GM12878 (cell line): ENCODE measurements around the gene PROX1. TPM values are rescaled to one million over a fixed set of nuclear protein-coding genes. Genes with fewer than 3 reads are reported as not detected.

Source experiments
- ATAC-seq: fragments of 200-7000 bp; cut with Tn5 transposase; 3 replicates; pipeline ENCODE4 v1.9.1; 2020; ENCODE audit warnings: mild to moderate bottlenecking, moderate library complexity
- BruUV-seq: library from RNA; stranded (reverse); fragments of 400-500 nt; replicated peaks from 2 replicates; lab custom pipeline; 2021; lab: Mats Ljungman, UMichigan
- CTCF ChIA-PET: fragments of 300-600 bp; sonication (Branson Sonifier 250); formaldehyde crosslinking; extraction: SDS; loops from one replicate; lab custom pipeline; 2021; ENCODE audit warnings: inconsistent platforms; lab: Yijun Ruan, JAX
- POLR2A ChIA-PET: fragments of 350-600 bp; formaldehyde crosslinking; extraction: SDS; loops from one replicate; lab custom pipeline; 2021; ENCODE audit warnings: inconsistent platforms; lab: Charles Lee
- RAD21 ChIA-PET: fragments of 300-600 bp; sonication (Branson Sonifier 250); formaldehyde crosslinking; loops from one replicate; lab custom pipeline; 2023; ENCODE audit warnings: antibody characterized with exemption; ENCODE audit not compliant: unreplicated experiment; lab: Charles Lee
- SMC1A ChIA-PET: fragments of 300-600 bp; sonication (Branson Sonifier 250); formaldehyde crosslinking; loops from one replicate; lab custom pipeline; 2023; ENCODE audit not compliant: unreplicated experiment, uncharacterized antibody; lab: Charles Lee
- DNase-seq: peaks from one replicate; pipeline ENCODE4 v3.0.0-alpha.2; 2011; ENCODE audit warnings: low read depth, low spot score
- FAIRE-seq: peaks from 3 replicates; lab custom pipeline; 2011; peaks lifted over from hg19 to GRCh38; lab: Jason Lieb, UNC
- H2AFZ ChIP-seq: 2 replicates; pipeline ENCODE4 v1.6.0; 2011; ENCODE audit warnings: low read depth, low read length, control low read depth; ENCODE audit not compliant: control insufficient read depth
- H3K27ac ChIP-seq: 2 replicates; pipeline ENCODE4 v1.5.1; 2011; ENCODE audit warnings: control low read depth; ENCODE audit not compliant: control insufficient read depth, insufficient read depth
- H3K27me3 ChIP-seq, 2 experiments: replicated peaks in 1 of 2; 2 replicates each; pipeline versions ENCODE4 v1.6.0 to v1.6.1; 2011; ENCODE audit warnings: low read length in 1 of 2; ENCODE audit not compliant: control insufficient read depth in 2 of 2, insufficient read depth in 2 of 2
- H3K36me3 ChIP-seq, 2 experiments: 2 replicates each; pipeline ENCODE4 v1.5.1; 2011; ENCODE audit warnings: low read length in 1 of 2; ENCODE audit not compliant: control insufficient read depth in 2 of 2, insufficient read depth in 2 of 2
- H3K4me1 ChIP-seq: 2 replicates; pipeline ENCODE4 v1.6.1; 2011; ENCODE audit warnings: mild to moderate bottlenecking, low read length, moderate library complexity, mixed read lengths; ENCODE audit not compliant: control insufficient read depth, insufficient read depth
- H3K4me2 ChIP-seq: 2 replicates; pipeline ENCODE4 v1.6.0; 2011; ENCODE audit warnings: control low read depth; ENCODE audit not compliant: control insufficient read depth, insufficient read depth
- H3K4me3 ChIP-seq: fragments of 200-600 bp; sonication (generic); 2 replicates; pipeline ENCODE4 v1.5.1; 2016
- H3K79me2 ChIP-seq: 2 replicates; pipeline ENCODE4 v1.6.0; 2011; ENCODE audit warnings: low read length; ENCODE audit not compliant: control insufficient read depth, insufficient read depth
- H3K9ac ChIP-seq: 2 replicates; pipeline ENCODE4 v1.8.0; 2011; ENCODE audit warnings: low read length, control low read depth, mixed read lengths; ENCODE audit not compliant: control insufficient read depth, insufficient read depth
- H3K9me3 ChIP-seq: replicated peaks from 3 replicates; pipeline ENCODE4 v1.5.1; 2011; ENCODE audit warnings: mild to moderate bottlenecking, low read length; ENCODE audit not compliant: control insufficient read depth, insufficient read depth
- H4K20me1 ChIP-seq: 2 replicates; pipeline ENCODE4 v1.6.0; 2011; ENCODE audit not compliant: control insufficient read depth, insufficient read depth
- CBFB ChIP-seq: IDR thresholded peaks from 2 replicates; pipeline ENCODE4 v1.6.1; 2016; ENCODE audit warnings: antibody characterized with exemption, low read depth
- EED ChIP-seq: sonication (generic); IDR thresholded peaks from 2 replicates; pipeline ENCODE4 v1.6.1; 2016; ENCODE audit warnings: antibody characterized with exemption, low read depth
- IRF4 ChIP-seq: IDR thresholded peaks from 2 replicates; pipeline ENCODE4 v1.6.1; 2011; ENCODE audit warnings: low read depth, low read length
- NFYA ChIP-seq: IDR thresholded peaks from 2 replicates; pipeline ENCODE4 v1.6.1; 2011; ENCODE audit warnings: low read depth, mild to moderate bottlenecking, low read length, improper control_type of control experiment, borderline replicate concordance
- SP1 ChIP-seq: IDR thresholded peaks from one replicate; pipeline ENCODE4 v1.6.1; 2011; ENCODE audit warnings: low read depth, low read length
- ZBED1 ChIP-seq: IDR thresholded peaks from 2 replicates; pipeline ENCODE4 v1.6.1; 2016; ENCODE audit warnings: borderline replicate concordance
- WGBS: methylation state at CpG from one replicate; pipeline ENCODE4 v1.1.6; 2016; ENCODE audit warnings: low lambda C conversion rate; ENCODE audit not compliant: insufficient replicate concordance, insufficient coverage; ENCODE audit errors: missing lambda C conversion rate; 5-methylcytosine and 5-hydroxymethylcytosine counted together
- in situ Hi-C: fragments of 300-500 bp; cut with MboI; formaldehyde crosslinking; loops from 9 replicates; pipeline ENCODE4 v1.14.3; 2018; ENCODE audit warnings: mixed read lengths
- intact Hi-C: fragments of 100-400 bp; cut with micrococcal nuclease; formaldehyde crosslinking; loops from one replicate; pipeline ENCODE4 v1.14.2; 2022; ENCODE audit not compliant: unreplicated experiment
- polyA plus RNA-seq, 11 experiments: library from polyadenylated mRNA; depleted of rRNA in 4 of 11; unstranded in 6 of 11; stranded (reverse) in 5 of 11; fragments of >200 nt; fragmentation: Nextera tagmentation in 4 of 11; fragmentation: Illumina TruSeq in 1 of 11; extraction: Ambion mirVana in 4 of 11; extraction: Trizol in 1 of 11; gene quantifications; 1 replicate in 1 of 11; 2 replicates in 10 of 11; pipeline versions ENCODE4 v1.2.1 to v1.2.3, GENCODE V29; 2011 to 2016; ENCODE audit warnings: inconsistent platforms in 2 of 11, missing spikeins in 2 of 11, low read depth in 1 of 11
- total RNA-seq, 4 experiments: library from RNA; depleted of rRNA in 3 of 4; stranded (reverse); fragments of >200 nt in 3 of 4; fragmentation: Illumina TruSeq in 1 of 4; extraction: Trizol in 1 of 4; gene quantifications; 2 replicates each; pipeline versions ENCODE4 v1.2.1 to v1.2.3, GENCODE V29; 2013 to 2021
- TF ChIP-seq, protein P1 (sequence below): IDR thresholded peaks from 2 replicates; pipeline ENCODE4 v1.6.1; 2012; ENCODE audit warnings: low read depth, low read length, improper control_type of control experiment
- TF ChIP-seq, protein P2 (sequence below): fragments of 150-350 bp; IDR thresholded peaks from 2 replicates; pipeline ENCODE4 v1.6.1; 2016; ENCODE audit warnings: low read depth, low read length
- TF ChIP-seq, protein P3 (sequence below): IDR thresholded peaks from 2 replicates; pipeline ENCODE4 v1.6.1; 2011; ENCODE audit warnings: mild to moderate bottlenecking, low read depth, low read length, moderate library complexity; ENCODE audit not compliant: insufficient replicate concordance
- TF ChIP-seq, protein P4 (sequence below): fragments of 450-650 bp; IDR thresholded peaks from 2 replicates; pipeline ENCODE4 v1.6.1; 2018; ENCODE audit warnings: mild to moderate bottlenecking, low read depth, moderate library complexity; ENCODE audit not compliant: partially characterized antibody
- TF ChIP-seq, protein P5 (sequence below): IDR thresholded peaks from 2 replicates; pipeline ENCODE4 v1.6.1; 2011; ENCODE audit warnings: low read depth, mild to moderate bottlenecking, low read length, moderate library complexity, borderline replicate concordance; ENCODE audit errors: extremely low read depth
- TF ChIP-seq, protein P6 (sequence below): IDR thresholded peaks from 2 replicates; pipeline ENCODE4 v1.6.1; 2012; ENCODE audit warnings: mild to moderate bottlenecking, low read depth, low read length

Gene PROX1
- total and polyA plus RNA-seq, 10 of the 15 experiments (the other 5 are each of a cell fraction or from before 2014, with no cell fraction given), result under 0.01 to 0.44 (median 0.03) TPM; not detected in 4

DNA sequence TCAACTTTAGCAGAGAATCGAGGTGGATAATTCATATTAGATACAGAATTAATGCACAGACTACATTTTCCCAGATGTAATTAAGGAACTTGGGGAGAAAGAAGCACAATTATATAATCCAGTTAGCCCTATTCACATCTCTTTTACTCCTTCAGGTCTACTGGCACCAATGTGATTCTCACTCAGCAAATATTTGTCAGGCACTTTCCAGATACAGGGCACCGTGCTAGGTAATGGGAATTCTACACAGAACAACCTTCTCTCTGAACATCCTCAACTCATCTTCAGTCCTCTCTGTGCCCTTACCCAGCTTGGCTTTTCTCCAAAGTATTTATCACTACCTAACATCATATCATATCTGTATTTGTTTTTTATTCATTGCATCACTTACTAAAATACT is 15.6 kb upstream of the PROX1 start:
- no TSS peak for BruUV-seq
- Histone ChIP-seq H3K4me2 (no peak overlapping the region), H3K79me2 (no peaks in the 10 kb centered on the region), H3K9ac (no peak overlapping the region), H3K36me3 (no peaks in the 10 kb centered on the region), H3K4me3 (no peak overlapping the region), H3K27me3 (no peaks in the 10 kb centered on the region), H4K20me1 (no peaks in the 10 kb centered on the region), H3K27ac (no peak overlapping the region), H3K9me3 (no peaks in the 10 kb centered on the region), H3K4me1 (no peaks in the 10 kb centered on the region), H2AFZ (no peak overlapping the region)
- DNase-seq, result no peak
- ChIA-PET POLR2A (no interaction called here), SMC1A (no interaction called here), RAD21 (no interaction called here), CTCF (no interaction called here)
- intact Hi-C loops (no loop called here), in situ Hi-C loops (no loop called here)
- ATAC-seq, result no peak
- no peak for FAIRE-seq
- 18% methylated on average over 2 of the region's 2 CpGs for WGBS
- TF ChIP-seq, protein P1, sequence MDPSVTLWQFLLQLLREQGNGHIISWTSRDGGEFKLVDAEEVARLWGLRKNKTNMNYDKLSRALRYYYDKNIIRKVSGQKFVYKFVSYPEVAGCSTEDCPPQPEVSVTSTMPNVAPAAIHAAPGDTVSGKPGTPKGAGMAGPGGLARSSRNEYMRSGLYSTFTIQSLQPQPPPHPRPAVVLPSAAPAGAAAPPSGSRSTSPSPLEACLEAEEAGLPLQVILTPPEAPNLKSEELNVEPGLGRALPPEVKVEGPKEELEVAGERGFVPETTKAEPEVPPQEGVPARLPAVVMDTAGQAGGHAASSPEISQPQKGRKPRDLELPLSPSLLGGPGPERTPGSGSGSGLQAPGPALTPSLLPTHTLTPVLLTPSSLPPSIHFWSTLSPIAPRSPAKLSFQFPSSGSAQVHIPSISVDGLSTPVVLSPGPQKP, result no peak
- TF ChIP-seq EED, result no peak
- no peak for TF ChIP-seq NFYA
- TF ChIP-seq, protein P2, sequence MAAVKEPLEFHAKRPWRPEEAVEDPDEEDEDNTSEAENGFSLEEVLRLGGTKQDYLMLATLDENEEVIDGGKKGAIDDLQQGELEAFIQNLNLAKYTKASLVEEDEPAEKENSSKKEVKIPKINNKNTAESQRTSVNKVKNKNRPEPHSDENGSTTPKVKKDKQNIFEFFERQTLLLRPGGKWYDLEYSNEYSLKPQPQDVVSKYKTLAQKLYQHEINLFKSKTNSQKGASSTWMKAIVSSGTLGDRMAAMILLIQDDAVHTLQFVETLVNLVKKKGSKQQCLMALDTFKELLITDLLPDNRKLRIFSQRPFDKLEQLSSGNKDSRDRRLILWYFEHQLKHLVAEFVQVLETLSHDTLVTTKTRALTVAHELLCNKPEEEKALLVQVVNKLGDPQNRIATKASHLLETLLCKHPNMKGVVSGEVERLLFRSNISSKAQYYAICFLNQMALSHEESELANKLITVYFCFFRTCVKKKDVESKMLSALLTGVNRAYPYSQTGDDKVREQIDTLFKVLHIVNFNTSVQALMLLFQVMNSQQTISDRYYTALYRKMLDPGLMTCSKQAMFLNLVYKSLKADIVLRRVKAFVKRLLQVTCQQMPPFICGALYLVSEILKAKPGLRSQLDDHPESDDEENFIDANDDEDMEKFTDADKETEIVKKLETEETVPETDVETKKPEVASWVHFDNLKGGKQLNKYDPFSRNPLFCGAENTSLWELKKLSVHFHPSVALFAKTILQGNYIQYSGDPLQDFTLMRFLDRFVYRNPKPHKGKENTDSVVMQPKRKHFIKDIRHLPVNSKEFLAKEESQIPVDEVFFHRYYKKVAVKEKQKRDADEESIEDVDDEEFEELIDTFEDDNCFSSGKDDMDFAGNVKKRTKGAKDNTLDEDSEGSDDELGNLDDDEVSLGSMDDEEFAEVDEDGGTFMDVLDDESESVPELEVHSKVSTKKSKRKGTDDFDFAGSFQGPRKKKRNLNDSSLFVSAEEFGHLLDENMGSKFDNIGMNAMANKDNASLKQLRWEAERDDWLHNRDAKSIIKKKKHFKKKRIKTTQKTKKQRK, result no peak
- TF ChIP-seq SP1, result no peak
- TF ChIP-seq, protein P3, sequence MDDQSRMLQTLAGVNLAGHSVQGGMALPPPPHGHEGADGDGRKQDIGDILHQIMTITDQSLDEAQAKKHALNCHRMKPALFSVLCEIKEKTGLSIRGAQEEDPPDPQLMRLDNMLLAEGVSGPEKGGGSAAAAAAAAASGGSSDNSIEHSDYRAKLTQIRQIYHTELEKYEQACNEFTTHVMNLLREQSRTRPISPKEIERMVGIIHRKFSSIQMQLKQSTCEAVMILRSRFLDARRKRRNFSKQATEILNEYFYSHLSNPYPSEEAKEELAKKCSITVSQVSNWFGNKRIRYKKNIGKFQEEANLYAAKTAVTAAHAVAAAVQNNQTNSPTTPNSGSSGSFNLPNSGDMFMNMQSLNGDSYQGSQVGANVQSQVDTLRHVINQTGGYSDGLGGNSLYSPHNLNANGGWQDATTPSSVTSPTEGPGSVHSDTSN, result no peak
- TF ChIP-seq, protein P4, sequence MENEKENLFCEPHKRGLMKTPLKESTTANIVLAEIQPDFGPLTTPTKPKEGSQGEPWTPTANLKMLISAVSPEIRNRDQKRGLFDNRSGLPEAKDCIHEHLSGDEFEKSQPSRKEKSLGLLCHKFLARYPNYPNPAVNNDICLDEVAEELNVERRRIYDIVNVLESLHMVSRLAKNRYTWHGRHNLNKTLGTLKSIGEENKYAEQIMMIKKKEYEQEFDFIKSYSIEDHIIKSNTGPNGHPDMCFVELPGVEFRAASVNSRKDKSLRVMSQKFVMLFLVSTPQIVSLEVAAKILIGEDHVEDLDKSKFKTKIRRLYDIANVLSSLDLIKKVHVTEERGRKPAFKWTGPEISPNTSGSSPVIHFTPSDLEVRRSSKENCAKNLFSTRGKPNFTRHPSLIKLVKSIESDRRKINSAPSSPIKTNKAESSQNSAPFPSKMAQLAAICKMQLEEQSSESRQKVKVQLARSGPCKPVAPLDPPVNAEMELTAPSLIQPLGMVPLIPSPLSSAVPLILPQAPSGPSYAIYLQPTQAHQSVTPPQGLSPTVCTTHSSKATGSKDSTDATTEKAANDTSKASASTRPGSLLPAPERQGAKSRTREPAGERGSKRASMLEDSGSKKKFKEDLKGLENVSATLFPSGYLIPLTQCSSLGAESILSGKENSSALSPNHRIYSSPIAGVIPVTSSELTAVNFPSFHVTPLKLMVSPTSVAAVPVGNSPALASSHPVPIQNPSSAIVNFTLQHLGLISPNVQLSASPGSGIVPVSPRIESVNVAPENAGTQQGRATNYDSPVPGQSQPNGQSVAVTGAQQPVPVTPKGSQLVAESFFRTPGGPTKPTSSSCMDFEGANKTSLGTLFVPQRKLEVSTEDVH, result no peak
- TF ChIP-seq IRF4, result no peak
- TF ChIP-seq, protein P5, sequence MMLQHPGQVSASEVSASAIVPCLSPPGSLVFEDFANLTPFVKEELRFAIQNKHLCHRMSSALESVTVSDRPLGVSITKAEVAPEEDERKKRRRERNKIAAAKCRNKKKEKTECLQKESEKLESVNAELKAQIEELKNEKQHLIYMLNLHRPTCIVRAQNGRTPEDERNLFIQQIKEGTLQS, result no peak
- TF ChIP-seq, protein P6, sequence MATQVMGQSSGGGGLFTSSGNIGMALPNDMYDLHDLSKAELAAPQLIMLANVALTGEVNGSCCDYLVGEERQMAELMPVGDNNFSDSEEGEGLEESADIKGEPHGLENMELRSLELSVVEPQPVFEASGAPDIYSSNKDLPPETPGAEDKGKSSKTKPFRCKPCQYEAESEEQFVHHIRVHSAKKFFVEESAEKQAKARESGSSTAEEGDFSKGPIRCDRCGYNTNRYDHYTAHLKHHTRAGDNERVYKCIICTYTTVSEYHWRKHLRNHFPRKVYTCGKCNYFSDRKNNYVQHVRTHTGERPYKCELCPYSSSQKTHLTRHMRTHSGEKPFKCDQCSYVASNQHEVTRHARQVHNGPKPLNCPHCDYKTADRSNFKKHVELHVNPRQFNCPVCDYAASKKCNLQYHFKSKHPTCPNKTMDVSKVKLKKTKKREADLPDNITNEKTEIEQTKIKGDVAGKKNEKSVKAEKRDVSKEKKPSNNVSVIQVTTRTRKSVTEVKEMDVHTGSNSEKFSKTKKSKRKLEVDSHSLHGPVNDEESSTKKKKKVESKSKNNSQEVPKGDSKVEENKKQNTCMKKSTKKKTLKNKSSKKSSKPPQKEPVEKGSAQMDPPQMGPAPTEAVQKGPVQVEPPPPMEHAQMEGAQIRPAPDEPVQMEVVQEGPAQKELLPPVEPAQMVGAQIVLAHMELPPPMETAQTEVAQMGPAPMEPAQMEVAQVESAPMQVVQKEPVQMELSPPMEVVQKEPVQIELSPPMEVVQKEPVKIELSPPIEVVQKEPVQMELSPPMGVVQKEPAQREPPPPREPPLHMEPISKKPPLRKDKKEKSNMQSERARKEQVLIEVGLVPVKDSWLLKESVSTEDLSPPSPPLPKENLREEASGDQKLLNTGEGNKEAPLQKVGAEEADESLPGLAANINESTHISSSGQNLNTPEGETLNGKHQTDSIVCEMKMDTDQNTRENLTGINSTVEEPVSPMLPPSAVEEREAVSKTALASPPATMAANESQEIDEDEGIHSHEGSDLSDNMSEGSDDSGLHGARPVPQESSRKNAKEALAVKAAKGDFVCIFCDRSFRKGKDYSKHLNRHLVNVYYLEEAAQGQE, result no peak
- no peak for TF ChIP-seq ZBED1
- no peak for TF ChIP-seq CBFB
